ENCODE data around the gene RAPGEF2.

Gene RAPGEF2

GRCh38 chr4:159317203-159317602 is 214.3 kb downstream of the RAPGEF2 start:
- no peak for DNase-seq (ENCODE audit: low spot score)

GRCh38 chr4:159319027-159319426 is 216.1 kb downstream of the RAPGEF2 start:
- DNase-seq (ENCODE audit: low spot score): no peak

- no peak for DNase-seq (ENCODE audit: low spot score)
Measured at GRCh38 chr4:159326480-159326879, 223.6 kb downstream of the RAPGEF2 start.

GRCh38 chr4:159328766-159329165 is 225.9 kb downstream of the RAPGEF2 start:
- DNase-seq (ENCODE audit: low spot score): no peak

- no peak for DNase-seq (ENCODE audit: low spot score)
Measured at GRCh38 chr4:159334461-159334860, 231.6 kb downstream of the RAPGEF2 start.

GRCh38 chr4:159337041-159337440 is 234.2 kb downstream of the RAPGEF2 start:
- DNase-seq (ENCODE audit: low spot score): no peak

GRCh38 chr4:159341522-159341921 is 238.6 kb downstream of the RAPGEF2 start:
- no peak for DNase-seq (ENCODE audit: low spot score)

GRCh38 chr4:159342374-159342773 is 239.5 kb downstream of the RAPGEF2 start:
- no peak for DNase-seq (ENCODE audit: low spot score)

GRCh38 chr4:159343116-159343515 is 240.2 kb downstream of the RAPGEF2 start:
- no peak for DNase-seq (ENCODE audit: low spot score)

GRCh38 chr4:159344877-159345276 is 242.0 kb downstream of the RAPGEF2 start:
- DNase-seq (ENCODE audit: low spot score): no peak

- no peak for DNase-seq (ENCODE audit: low spot score)
Measured at GRCh38 chr4:159346681-159347080, 243.8 kb downstream of the RAPGEF2 start.

GRCh38 chr4:159347813-159348212 is 244.9 kb downstream of the RAPGEF2 start:
- DNase-seq (ENCODE audit: low spot score): no peak

- no peak for DNase-seq (ENCODE audit: low spot score)
Measured at GRCh38 chr4:159349332-159349731, 246.5 kb downstream of the RAPGEF2 start.

- no peak for DNase-seq (ENCODE audit: low spot score)
Measured at GRCh38 chr4:159352609-159353008, 249.7 kb downstream of the RAPGEF2 start.

GRCh38 chr4:159353422-159354116 is 250.7 kb downstream of the RAPGEF2 start:
- DNase-seq (ENCODE audit: low spot score): no peak

- no peak for DNase-seq (ENCODE audit: low spot score)
Measured at GRCh38 chr4:159355466-159355865, 252.6 kb downstream of the RAPGEF2 start.

- DNase-seq (ENCODE audit: low spot score): no peak
Measured at GRCh38 chr4:159357350-159357749, 254.5 kb downstream of the RAPGEF2 start.

- DNase-seq (ENCODE audit: low spot score): peak; percentile 69
Measured at GRCh38 chr4:159358226-159358625, 255.3 kb downstream of the RAPGEF2 start.

GRCh38 chr4:159360549-159360948 is 257.7 kb downstream of the RAPGEF2 start:
- peak; percentile 53 for DNase-seq (ENCODE audit: low spot score)

GRCh38 chr4:159363361-159363760 is 260.5 kb downstream of the RAPGEF2 start:
- no peak for DNase-seq (ENCODE audit: low spot score)

GRCh38 chr4:159366966-159367780 is 264.3 kb downstream of the RAPGEF2 start:
- no peak for DNase-seq (ENCODE audit: low spot score)

- DNase-seq (ENCODE audit: low spot score): no peak
Measured at GRCh38 chr4:159367781-159368080, 264.9 kb downstream of the RAPGEF2 start.

GRCh38 chr4:159368320-159368719 is 265.4 kb downstream of the RAPGEF2 start:
- no peak for DNase-seq (ENCODE audit: low spot score)

- no peak for DNase-seq (ENCODE audit: low spot score)
Measured at GRCh38 chr4:159369256-159369655, 266.4 kb downstream of the RAPGEF2 start.
